AG09309 (cell line): ENCODE results near the gene SCCPDH.
"Not testable (repeated sequence)": the region's sequence is repeated elsewhere in the genome, so short reads cannot be mapped to it uniquely, and the experiment has no call there.

ENCODE experiments used
- DNase-seq: peaks from one replicate; pipeline ENCODE4 v3.0.0-alpha.2; 2010; ENCODE audit warnings: low read depth
- H3K4me3 ChIP-seq: 2 replicates; pipeline ENCODE4 v1.5.1; 2011; ENCODE audit warnings: mild to moderate bottlenecking, low read depth, low read length, moderate library complexity; ENCODE audit not compliant: control insufficient read depth
- CTCF ChIP-seq: IDR thresholded peaks from 2 replicates; pipeline ENCODE4 v1.5.1; 2011; ENCODE audit warnings: mild to moderate bottlenecking, low read depth, low read length, inconsistent platforms; ENCODE audit not compliant: insufficient read depth, control insufficient read depth; ENCODE audit errors: missing control alignments

SCCPDH gene

GRCh38 chr1:246708166-246708565, 16.0 kb upstream of the SCCPDH start:
- DNase-seq: no peak
- H3K4me3 ChIP-seq: no peak overlapping the region
- no peak for TF ChIP-seq CTCF

GRCh38 chr1:246709196-246709595, 15.0 kb upstream of the SCCPDH start:
- no peak for DNase-seq
- TF ChIP-seq CTCF: no peak
- H3K4me3 ChIP-seq: no peak overlapping the region

GRCh38 chr1:246709835-246710234, 14.4 kb upstream of the SCCPDH start:
- no peak for DNase-seq
- no peak for TF ChIP-seq CTCF
- H3K4me3 ChIP-seq: no peak overlapping the region

DNA sequence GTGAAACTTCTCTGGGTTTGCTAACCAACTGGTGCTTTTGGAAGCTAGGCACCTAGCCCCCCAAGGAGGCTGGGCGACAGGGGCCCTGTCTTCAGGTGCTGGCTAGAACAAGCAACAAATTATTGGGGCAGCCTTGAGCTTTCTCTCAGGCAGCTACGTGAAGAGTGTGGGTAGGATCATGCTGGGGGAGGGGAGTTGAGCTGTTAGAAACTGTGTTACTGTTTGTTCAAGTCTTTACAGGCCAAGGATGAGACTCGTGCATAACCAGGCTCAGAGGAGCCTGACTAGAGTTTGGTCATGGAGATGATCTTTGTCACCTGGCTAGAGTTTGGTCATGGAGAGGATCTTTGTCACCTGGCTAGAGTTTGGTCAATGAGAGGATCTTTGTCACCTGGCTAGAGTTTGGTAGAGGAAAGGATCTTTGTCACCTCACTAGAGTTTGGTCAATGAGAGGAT, 12.6 kb upstream of the SCCPDH start:
- no peak for TF ChIP-seq CTCF
- H3K4me3 ChIP-seq: no peak overlapping the region
- DNase-seq: no peak

- not testable (repeated sequence) for DNase-seq, H3K4me3 ChIP-seq
Observed at GRCh38 chr1:246712428-246712827, 11.8 kb upstream of the SCCPDH start.

- DNase-seq: not testable (repeated sequence)
Observed at GRCh38 chr1:246719361-246719760, 4.8 kb upstream of the SCCPDH start.

DNA sequence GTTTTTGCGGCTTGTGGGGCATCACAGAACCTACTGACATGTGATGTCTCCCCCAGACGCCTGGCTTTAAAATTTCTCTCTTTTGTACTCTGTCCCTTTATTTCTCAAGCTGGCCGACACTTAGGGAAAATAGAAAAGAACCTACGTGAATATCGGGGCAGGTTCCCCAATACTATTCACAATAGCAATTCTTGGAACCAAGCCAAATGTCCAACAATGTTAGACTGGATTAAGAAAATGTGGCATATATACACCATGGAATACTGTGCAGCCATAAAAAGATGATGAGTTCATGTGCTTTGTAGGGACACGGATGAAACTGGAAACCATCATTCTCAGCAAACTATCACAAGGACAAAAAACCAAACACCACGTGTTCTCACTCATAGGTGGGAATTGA, 3.4 kb upstream of the SCCPDH start:
- H3K4me3 ChIP-seq, DNase-seq: not testable (repeated sequence)

More at GRCh38 chr1:246719361-246719760, 4.8 kb upstream of the SCCPDH start:
- not testable (repeated sequence) for H3K4me3 ChIP-seq

GRCh38 chr1:246722720-246723119, 1.5 kb upstream of the SCCPDH start:
- no peak overlapping the region for H3K4me3 ChIP-seq
- no peak for DNase-seq
- no peak for TF ChIP-seq CTCF
